LHCN-M2 (cell line): Measurements from ENCODE around the gene IL6R. TPM values are rescaled to one million over a fixed set of nuclear protein-coding genes. Genes with fewer than 3 reads are reported as not detected.

ENCODE experiments used
- DNase-seq: peaks from one replicate; pipeline ENCODE4 v3.0.0-alpha.2; 2012; ENCODE audit warnings: low read depth
- total RNA-seq: library from RNA; depleted of rRNA; stranded (reverse); fragments of >200 nt; gene quantifications from 2 replicates; pipeline ENCODE4 v1.2.3, GENCODE V29; 2014; rRNA removed

IL6R gene
- total RNA-seq, 1 experiment from 2014 or later, result 0.40 TPM

- no peak for DNase-seq
Measured at GRCh38 chr1:154503898-154504297, 98.8 kb downstream of the IL6R start.

- no peak for DNase-seq
Measured at GRCh38 chr1:154512760-154513159, 107.6 kb downstream of the IL6R start.

GRCh38 chr1:154514066-154514553, 109.0 kb downstream of the IL6R start:
- no peak for DNase-seq

- DNase-seq, result no peak
Measured at GRCh38 chr1:154517661-154518060, 112.5 kb downstream of the IL6R start.

Other genes starting within 250 kb of the IL6R start
- 1,027 and 1,163 TPM in 2 replicates for gene TPM3, start 213.2 kb upstream of the IL6R start, total RNA-seq
- gene CFAP141, start 199.0 kb upstream of the IL6R start, total RNA-seq, result not detected in 2 replicates
- 94.1 and 116 TPM in 2 replicates for gene UBAP2L, start 184.4 kb upstream of the IL6R start, total RNA-seq
- 111 and 116 TPM in 2 replicates for gene HAX1, start 132.7 kb upstream of the IL6R start, total RNA-seq
- gene AQP10, start 84.2 kb upstream of the IL6R start, total RNA-seq, result not detected in 2 replicates
- gene ATP8B2, start 79.8 kb upstream of the IL6R start, total RNA-seq, result 59.2 and 64.9 TPM in 2 replicates
- gene TDRD10, start 96.9 kb downstream of the IL6R start, total RNA-seq, result not detected in 2 replicates
- gene SHE, start 97.1 kb downstream of the IL6R start, total RNA-seq, result not detected in 2 replicates
- 34.2 and 37.5 TPM in 2 replicates for gene UBE2Q1, start 153.3 kb downstream of the IL6R start, total RNA-seq
- gene CHRNB2, start 162.4 kb downstream of the IL6R start, total RNA-seq, result 0.06 and 0.17 TPM in 2 replicates
- gene ADAR, start 202.8 kb downstream of the IL6R start, total RNA-seq, result 77.1 and 99.0 TPM in 2 replicates